ENCODE data around the gene ADISSP.

ADISSP gene

GRCh38 chr20:3743251-3743650 is 24.3 kb downstream of the ADISSP start:
- no peak overlapping the region for H3K4me3 ChIP-seq (ENCODE audit: low read depth, low read length)
- no peak for TF ChIP-seq CTCF (IDR thresholded peaks at IDR 0.05; ENCODE audit: control insufficient read depth, extremely low read depth, insufficient read depth)
- DNase-seq (ENCODE audit: low read depth) = no peak

- TF ChIP-seq CTCF (IDR thresholded peaks at IDR 0.05; ENCODE audit: control insufficient read depth, extremely low read depth, insufficient read depth) = no peak
- no peak overlapping the region for H3K4me3 ChIP-seq (ENCODE audit: low read depth, low read length)
- DNase-seq (ENCODE audit: low read depth) = no peak
Observed at GRCh38 chr20:3741836-3742458, 25.6 kb downstream of the ADISSP start.

GRCh38 chr20:3740615-3741301 is 26.8 kb downstream of the ADISSP start:
- TF ChIP-seq CTCF (IDR thresholded peaks at IDR 0.05; ENCODE audit: control insufficient read depth, extremely low read depth, insufficient read depth) = no peak
- no peak for DNase-seq (ENCODE audit: low read depth)

GRCh38 chr20:3739926-3740451 is 27.6 kb downstream of the ADISSP start:
- no peak overlapping the region for H3K4me3 ChIP-seq (ENCODE audit: low read depth, low read length)
- DNase-seq (ENCODE audit: low read depth) = no peak
- TF ChIP-seq CTCF (IDR thresholded peaks at IDR 0.05; ENCODE audit: control insufficient read depth, extremely low read depth, insufficient read depth) = no peak

More at GRCh38 chr20:3740615-3741301, 26.8 kb downstream of the ADISSP start:
- no peak overlapping the region for H3K4me3 ChIP-seq (ENCODE audit: low read depth, low read length)

- TF ChIP-seq CTCF (IDR thresholded peaks at IDR 0.05; ENCODE audit: control insufficient read depth, extremely low read depth, insufficient read depth) = no peak
- DNase-seq (ENCODE audit: low read depth) = no peak
- H3K4me3 ChIP-seq (ENCODE audit: low read depth, low read length) = no peak overlapping the region
Observed at GRCh38 chr20:3739054-3739925, 28.3 kb downstream of the ADISSP start.

GRCh38 chr20:3738111-3739053 is 29.2 kb downstream of the ADISSP start:
- TF ChIP-seq CTCF (IDR thresholded peaks at IDR 0.05; ENCODE audit: control insufficient read depth, extremely low read depth, insufficient read depth) = no peak
- no peak for DNase-seq (ENCODE audit: low read depth)
- H3K4me3 ChIP-seq (ENCODE audit: low read depth, low read length) = no peak overlapping the region
